HUES64 (cell line): ENCODE data around the gene ADAMTS4.

Source experiments
- H3K27ac ChIP-seq: 2 replicates; pipeline ENCODE4 v1.7.0; 2013; ENCODE audit warnings: low read depth, low read length, inconsistent platforms
- H3K27me3 ChIP-seq: 2 replicates; pipeline ENCODE4 v1.6.1; 2013; ENCODE audit warnings: mild to moderate bottlenecking, low read length; ENCODE audit not compliant: insufficient read depth
- H3K36me3 ChIP-seq: 2 replicates; pipeline ENCODE4 v1.6.1; 2013; ENCODE audit warnings: mild to moderate bottlenecking, low read length; ENCODE audit not compliant: insufficient read depth
- H3K4me1 ChIP-seq: 2 replicates; pipeline ENCODE4 v1.6.1; 2013; ENCODE audit warnings: mild to moderate bottlenecking, low read length, moderate library complexity; ENCODE audit not compliant: insufficient read depth
- H3K4me3 ChIP-seq: 2 replicates; pipeline ENCODE4 v1.5.1; 2013; ENCODE audit warnings: mild to moderate bottlenecking, low read length, moderate library complexity
- H3K9ac ChIP-seq: 2 replicates; pipeline ENCODE4 v1.6.1; 2013; ENCODE audit warnings: mild to moderate bottlenecking, low read depth, low read length
- H3K9me3 ChIP-seq: 2 replicates; pipeline ENCODE4 v1.6.1; 2013; ENCODE audit warnings: low read depth, low read length; ENCODE audit not compliant: insufficient read depth
- WGBS: fragments of 150-250, 120-280 bp; methylation state at CpG from one replicate; pipeline ENCODE4 v1.1.7; 2013; ENCODE audit warnings: missing lambda C conversion rate; 5-methylcytosine and 5-hydroxymethylcytosine counted together

Gene ADAMTS4

DNA sequence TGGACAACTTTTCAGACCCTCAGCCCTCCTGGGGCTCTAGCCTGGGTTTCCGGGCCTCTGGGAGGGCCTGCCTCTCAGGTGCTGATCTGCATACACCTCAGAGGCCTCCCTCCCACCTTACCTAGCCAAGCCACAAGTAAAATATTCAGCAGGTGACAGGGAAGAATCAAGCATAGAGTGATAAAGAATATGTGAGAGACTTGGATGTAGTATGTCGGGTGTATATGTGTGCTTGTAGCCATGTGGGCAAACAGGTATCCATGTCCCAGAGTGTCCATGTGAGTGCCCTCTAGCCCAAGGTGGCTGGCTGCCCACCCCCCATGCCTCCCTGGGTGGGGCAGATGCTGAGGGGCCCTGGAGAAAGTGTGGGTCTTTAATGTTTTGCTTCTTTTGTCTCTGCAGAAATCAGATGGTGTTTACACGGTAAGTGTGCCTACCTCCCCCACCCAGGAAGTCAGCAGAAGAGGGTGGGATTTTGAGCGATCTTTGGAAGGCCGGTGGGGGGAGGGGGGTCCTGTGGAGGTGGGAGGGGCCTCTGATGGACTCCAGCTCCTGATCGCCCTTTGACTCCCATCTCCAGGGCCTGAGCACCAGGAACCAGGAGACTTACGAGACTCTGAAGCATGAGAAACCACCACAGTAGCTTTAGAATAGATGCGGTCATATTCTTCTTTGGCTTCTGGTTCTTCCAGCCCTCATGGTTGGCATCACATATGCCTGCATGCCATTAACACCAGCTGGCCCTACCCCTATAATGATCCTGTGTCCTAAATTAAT lies 19.6 kb upstream of the ADAMTS4 start:
- WGBS: 81% methylated on average over 7 of the region's 8 CpGs
- no peak overlapping the region for H3K9ac ChIP-seq
- H3K27ac ChIP-seq: no peak overlapping the region

DNA sequence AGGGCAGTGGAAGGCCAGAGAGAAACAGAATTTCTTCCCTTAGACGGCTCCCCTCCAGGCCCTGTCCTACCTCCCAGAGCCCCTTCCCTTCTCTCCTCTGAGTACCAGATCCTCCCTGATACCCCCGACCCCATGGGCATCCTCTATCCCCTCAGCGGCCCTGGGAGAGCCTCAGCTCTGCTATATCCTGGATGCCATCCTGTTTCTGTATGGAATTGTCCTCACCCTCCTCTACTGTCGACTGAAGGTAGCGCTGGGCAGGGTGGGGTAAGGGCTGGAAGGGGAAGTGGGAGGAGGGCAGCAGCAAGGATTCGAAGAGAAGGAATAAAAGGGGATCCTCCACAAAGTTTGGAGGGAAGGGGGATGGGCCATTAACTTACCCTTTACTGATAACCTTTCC lies 19.0 kb upstream of the ADAMTS4 start:
- Histone ChIP-seq H3K4me1 (peaks cover 5% of the 10 kb centered on the region), H3K27me3 (no peaks in the 10 kb centered on the region), H3K9ac (no peak overlapping the region), H3K36me3 (peaks cover 17% of the 10 kb centered on the region), H3K4me3 (no peak overlapping the region), H3K27ac (no peak overlapping the region), H3K9me3 (no peaks in the 10 kb centered on the region)
- WGBS: 80% methylated on average over 6 of the region's 6 CpGs

More for the DNA sequence above, 19.6 kb upstream of the ADAMTS4 start:
- no peak overlapping the region for H3K4me3 ChIP-seq
- no peaks in the 10 kb centered on the region for H3K9me3 ChIP-seq
- H3K4me1 ChIP-seq: peaks cover 5% of the 10 kb centered on the region
- H3K36me3 ChIP-seq: peaks cover 11% of the 10 kb centered on the region
- H3K27me3 ChIP-seq: no peaks in the 10 kb centered on the region

DNA sequence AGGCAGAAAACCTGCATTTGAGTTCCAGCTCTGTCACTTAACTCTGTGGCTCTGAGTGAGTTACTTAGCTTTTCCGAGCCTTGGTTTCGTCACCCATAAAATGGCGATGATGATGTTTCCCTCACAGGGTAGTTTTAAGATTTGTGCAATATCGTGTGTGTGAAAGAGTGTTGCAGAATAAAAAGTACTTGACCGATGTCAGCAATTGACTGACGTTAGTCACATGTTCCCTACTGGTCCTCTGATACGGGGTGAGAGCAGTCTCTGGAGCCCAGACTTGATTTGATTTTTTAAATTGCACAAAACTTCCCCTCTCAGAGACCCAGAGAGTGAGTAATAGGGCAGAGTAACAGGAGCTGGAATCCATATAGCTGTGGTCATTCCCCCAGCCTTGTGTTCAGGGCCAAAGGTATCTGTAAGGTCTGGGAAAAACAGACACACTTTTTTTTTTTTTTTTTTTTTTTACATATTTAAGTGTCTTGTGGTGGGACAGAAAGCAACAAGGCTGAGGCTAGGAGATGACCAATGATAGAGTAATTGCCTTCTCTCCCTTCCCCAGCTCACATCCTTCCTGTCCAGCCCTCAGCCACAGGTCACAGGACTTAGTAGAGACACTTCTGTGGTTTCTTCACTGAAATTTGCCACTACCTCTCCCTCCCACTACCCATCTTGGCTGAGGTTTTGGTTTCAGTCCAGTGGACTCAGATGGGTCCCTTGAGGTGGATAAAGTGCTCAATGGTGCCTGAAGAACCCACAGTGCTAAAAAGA lies 18.3 kb upstream of the ADAMTS4 start:
- H3K36me3 ChIP-seq: peaks cover 24% of the 10 kb centered on the region
- no peak overlapping the region for H3K9ac ChIP-seq
- 84% methylated on average over 7 of the region's 7 CpGs for WGBS
- H3K27ac ChIP-seq: no peak overlapping the region
- H3K9me3 ChIP-seq: no peaks in the 10 kb centered on the region
- no peaks in the 10 kb centered on the region for H3K27me3 ChIP-seq
- H3K4me1 ChIP-seq: peaks cover 5% of the 10 kb centered on the region
- no peak overlapping the region for H3K4me3 ChIP-seq

DNA sequence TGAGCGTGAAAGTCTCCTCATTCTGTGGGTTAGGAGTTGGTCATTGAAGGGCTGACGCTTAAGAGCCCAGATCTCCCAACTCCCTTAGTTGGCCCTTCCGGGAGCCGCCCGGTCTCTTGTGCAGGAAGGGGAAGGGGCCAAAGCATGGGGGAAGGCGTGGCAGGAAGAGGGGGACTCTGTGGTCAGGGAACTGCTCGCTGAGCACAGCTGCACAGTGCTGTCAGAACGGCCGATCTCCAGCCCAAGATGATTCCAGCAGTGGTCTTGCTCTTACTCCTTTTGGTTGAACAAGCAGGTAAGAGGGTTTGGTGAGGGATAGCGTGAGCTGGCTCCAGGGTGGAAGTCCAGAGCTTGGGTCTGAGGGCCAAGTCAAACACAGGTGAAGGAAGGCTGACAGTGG lies 16.2 kb upstream of the ADAMTS4 start, which contains the start of gene FCER1G:
Gene FCER1G, plus strand, starts transcription at position 220 of the 400 bp plus-strand sequence. Its CDS starts 27 bp downstream, at position 247.
- peaks cover 45% of the 10 kb centered on the region for H3K36me3 ChIP-seq
- no peaks in the 10 kb centered on the region for H3K27me3 ChIP-seq
- H3K27ac ChIP-seq: no peak within 1 kb of the TSS
- H3K4me3 ChIP-seq: no peak within 1 kb of the TSS
- no peak within 1 kb of the TSS for H3K9ac ChIP-seq
- H3K4me1 ChIP-seq: peaks cover 5% of the 10 kb centered on the region
- 94% methylated on average over 10 of the region's 10 CpGs for WGBS
- H3K9me3 ChIP-seq: no peaks in the 10 kb centered on the region

DNA sequence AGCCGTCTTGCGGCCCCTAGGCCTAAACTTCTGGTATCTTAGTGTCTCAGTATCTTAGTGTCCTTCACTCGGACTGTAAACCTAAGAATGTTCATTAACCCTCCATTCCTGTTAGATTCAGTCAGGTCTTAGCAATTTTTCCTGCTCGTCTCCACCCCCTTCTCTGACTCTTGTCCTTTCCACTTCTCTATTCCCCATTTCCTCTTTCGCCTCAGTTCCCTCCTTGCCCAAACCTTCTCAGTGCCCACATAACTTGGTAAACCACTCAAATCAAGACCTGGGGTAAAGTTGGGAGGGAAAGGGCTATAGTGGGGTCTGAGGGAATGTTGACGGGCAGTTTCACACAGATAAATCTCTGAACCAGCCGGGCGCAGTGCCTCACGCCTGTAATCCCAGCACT lies 15.5 kb upstream of the ADAMTS4 start:
- no peak overlapping the region for H3K27ac ChIP-seq
- H3K9ac ChIP-seq: no peak overlapping the region
- H3K4me1 ChIP-seq: peaks cover 5% of the 10 kb centered on the region
- H3K4me3 ChIP-seq: no peak overlapping the region
- H3K9me3 ChIP-seq: no peaks in the 10 kb centered on the region
- peaks cover 50% of the 10 kb centered on the region for H3K36me3 ChIP-seq
- 96% methylated on average over 9 of the region's 9 CpGs for WGBS
- no peaks in the 10 kb centered on the region for H3K27me3 ChIP-seq

DNA sequence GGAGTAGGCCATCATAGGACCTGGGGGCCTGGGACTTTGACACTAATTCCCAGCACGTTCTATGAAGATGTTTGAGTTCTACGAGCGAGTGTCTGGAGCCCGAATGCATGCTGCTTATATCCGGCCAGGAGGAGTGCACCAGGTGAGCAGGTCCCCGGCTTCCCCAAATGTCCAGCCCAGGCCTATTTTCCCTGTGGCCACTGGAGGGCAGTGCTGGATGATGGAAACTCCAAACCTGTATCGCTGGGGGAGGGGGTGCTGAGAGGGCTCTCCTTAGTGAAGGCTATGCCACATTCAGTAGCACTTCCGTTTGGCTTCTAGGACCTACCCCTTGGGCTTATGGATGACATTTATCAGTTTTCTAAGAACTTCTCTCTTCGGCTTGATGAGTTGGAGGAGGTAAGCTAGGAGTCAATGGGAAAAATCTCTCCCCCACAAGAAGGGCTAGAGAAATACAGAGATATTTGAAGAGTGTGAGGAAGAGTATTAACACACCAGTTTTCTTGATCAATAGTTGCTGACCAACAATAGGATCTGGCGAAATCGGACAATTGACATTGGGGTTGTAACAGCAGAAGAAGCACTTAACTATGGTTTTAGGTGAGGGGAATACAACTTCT lies 11.0 kb upstream of the ADAMTS4 start:
- H3K36me3 ChIP-seq: peaks cover 89% of the 10 kb centered on the region
- WGBS: 54% methylated on average over 10 of the region's 11 CpGs
- no peak overlapping the region for H3K4me3 ChIP-seq

DNA sequence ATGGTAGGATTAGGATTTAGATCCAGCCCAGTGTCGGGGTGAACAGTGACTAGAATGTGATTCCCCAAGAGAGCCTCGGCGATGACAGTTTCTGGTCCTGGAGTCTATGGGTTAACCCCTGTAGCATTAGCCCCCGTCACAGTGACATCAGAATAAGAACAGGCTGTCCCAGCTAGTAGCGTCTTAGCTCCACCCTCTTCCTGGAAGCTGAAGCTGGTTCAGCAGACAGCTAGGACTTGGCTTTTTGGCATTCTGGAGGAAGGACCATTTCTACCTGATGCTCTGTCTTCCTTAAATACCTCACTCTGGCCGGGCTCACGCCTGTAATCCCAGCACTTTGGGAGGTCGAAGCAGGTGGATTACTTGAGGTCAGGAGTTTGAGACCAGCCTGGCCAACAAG lies 8.3 kb upstream of the ADAMTS4 start:
- H3K9ac ChIP-seq: no peak overlapping the region
- no peaks in the 10 kb centered on the region for H3K4me1 ChIP-seq
- H3K9me3 ChIP-seq: no peaks in the 10 kb centered on the region
- no peak overlapping the region for H3K4me3 ChIP-seq
- no peak overlapping the region for H3K27ac ChIP-seq
- peaks cover 79% of the 10 kb centered on the region for H3K36me3 ChIP-seq
- 84% methylated on average over 8 of the region's 8 CpGs for WGBS
- no peaks in the 10 kb centered on the region for H3K27me3 ChIP-seq

More for the DNA sequence above, 11.0 kb upstream of the ADAMTS4 start:
- Histone ChIP-seq H3K9ac (no peak overlapping the region), H3K27ac (no peak overlapping the region), H3K9me3 (no peaks in the 10 kb centered on the region), H3K4me1 (no peaks in the 10 kb centered on the region), H3K27me3 (no peaks in the 10 kb centered on the region)

DNA sequence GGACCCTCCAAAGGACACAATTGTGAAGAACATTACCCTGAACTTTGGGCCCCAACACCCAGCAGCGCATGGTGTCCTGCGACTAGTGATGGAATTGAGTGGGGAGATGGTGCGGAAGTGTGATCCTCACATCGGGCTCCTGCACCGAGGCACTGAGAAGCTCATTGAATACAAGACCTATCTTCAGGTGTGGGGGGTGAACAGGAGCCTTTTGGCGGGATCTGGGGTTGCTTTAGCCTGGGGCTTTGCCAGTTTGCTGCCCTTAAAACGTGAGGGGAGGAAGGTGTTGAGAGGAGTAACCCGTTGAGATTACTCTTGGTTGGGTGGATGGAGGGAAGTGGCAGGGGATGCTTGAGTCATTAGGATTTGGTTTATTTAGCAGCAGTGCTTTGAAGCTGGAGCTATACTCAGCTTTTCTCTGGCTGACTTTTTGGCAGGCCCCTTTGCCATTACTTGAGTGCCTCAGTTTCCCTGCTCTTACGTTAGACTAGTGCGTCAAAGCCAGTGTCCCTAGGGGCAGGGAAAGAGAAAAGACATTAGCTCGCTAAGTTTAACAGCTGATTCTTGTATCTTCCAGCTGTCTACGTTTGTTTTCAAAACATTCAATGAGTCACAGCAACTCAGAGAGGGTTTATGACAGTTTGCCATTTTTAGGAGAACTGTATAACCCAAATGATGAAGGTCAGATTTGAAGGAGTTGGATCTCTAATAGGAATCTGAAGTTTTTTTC lies 7.7 kb upstream of the ADAMTS4 start:
- H3K27me3 ChIP-seq: no peaks in the 10 kb centered on the region
- no peaks in the 10 kb centered on the region for H3K9me3 ChIP-seq
- H3K4me1 ChIP-seq: peaks cover 4% of the 10 kb centered on the region
- H3K27ac ChIP-seq: no peak overlapping the region
- no peak overlapping the region for H3K9ac ChIP-seq
- H3K4me3 ChIP-seq: no peak overlapping the region
- H3K36me3 ChIP-seq: peaks cover 73% of the 10 kb centered on the region
- 93% methylated on average over 12 of the region's 12 CpGs for WGBS

DNA sequence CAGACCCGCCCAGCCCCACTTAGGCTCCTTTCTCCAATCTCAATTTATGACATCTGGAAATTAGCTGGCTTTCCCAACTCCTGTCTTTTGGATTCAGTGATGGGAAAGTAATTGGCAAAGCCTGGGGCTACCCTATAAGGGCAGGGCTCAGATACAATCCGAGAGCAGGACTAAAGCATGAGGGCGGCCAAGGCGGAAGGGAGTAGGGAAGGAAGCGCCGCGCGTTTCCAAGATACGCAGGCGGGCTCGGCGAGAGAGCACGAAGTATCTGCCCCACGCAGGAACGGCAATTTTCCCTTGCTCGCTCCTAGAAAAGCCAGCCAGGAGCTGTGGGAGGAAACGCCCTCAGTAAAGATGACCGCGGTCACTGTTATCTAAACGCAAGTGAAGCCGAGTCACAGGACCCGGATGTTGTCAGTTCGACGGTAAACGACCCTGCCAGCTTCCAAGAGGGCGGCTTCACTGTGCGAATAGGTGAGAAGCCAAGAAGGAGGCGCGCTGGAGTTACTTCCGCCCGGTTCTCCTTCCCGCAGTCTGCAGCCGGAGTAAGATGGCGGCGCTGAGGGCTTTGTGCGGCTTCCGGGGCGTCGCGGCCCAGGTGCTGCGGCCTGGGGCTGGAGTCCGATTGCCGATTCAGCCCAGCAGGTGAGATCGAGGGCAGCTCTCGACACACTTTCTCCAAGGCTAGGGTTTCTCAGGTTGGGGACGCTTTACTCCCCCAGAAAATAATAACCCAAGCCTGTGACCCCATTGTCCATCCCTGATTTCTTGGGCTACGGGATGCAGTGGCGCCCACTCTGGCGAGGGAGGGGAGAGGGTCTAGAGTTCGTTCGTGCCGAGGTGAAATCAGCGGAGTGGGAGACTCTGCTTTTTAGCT lies 3.2 kb upstream of the ADAMTS4 start, which contains the start of gene NDUFS2:
Gene NDUFS2, plus strand, starts transcription at position 532 of the 877 bp plus-strand sequence. Its CDS starts 19 bp downstream, at position 551.
- peaks cover 34% of the 10 kb centered on the region for H3K36me3 ChIP-seq
- H3K9me3 ChIP-seq: no peaks in the 10 kb centered on the region
- H3K9ac ChIP-seq: peak within 1 kb of the TSS; percentile 95
- no peaks in the 10 kb centered on the region for H3K27me3 ChIP-seq
- H3K4me3 ChIP-seq: peak within 1 kb of the TSS; percentile 86
- peaks cover 47% of the 10 kb centered on the region for H3K4me1 ChIP-seq
- WGBS: 5% methylated on average over 53 of the region's 53 CpGs
- peak within 1 kb of the TSS; percentile 95 for H3K27ac ChIP-seq
